VCaP (cell line): ENCODE results near the gene CDCA8.

Experiments
- H3K27ac ChIP-seq: fragments of 450-650 bp; 2 replicates; pipeline ENCODE4 v1.5.1; 2017
- CTCF ChIP-seq: fragments of 450-650 bp; conservative IDR thresholded peaks from 2 replicates; pipeline ENCODE4 v1.5.1; 2017; ENCODE audit warnings: mild to moderate bottlenecking, moderate library complexity

CDCA8 gene

DNA sequence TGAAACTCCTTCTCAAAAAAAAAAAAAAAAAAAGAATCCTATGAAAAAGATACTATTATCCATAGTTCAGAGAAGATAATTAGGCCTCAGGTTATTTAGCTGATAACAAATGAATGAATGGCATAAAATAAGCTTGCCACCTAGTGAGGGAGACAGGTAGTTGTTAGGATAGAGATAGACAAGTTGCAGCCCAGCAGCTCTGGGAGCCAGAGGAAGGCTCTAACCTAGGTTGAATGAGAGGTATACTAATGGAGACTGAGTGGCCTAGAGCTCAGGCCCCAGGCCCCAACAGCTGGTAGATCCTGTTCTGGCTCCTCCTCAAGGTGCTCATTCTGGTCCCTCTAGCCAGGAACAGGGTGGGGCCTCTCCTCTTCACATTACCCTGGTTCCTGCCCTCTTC lies 37.0 kb upstream of the CDCA8 start:
- peak; percentile 21; the same call in 1 of the 2 replicates for TF ChIP-seq CTCF
- no peak overlapping the region for H3K27ac ChIP-seq

GRCh38 chr1:37656026-37656425 lies 36.3 kb upstream of the CDCA8 start:
- TF ChIP-seq CTCF: no peak
- H3K27ac ChIP-seq: no peak overlapping the region

DNA sequence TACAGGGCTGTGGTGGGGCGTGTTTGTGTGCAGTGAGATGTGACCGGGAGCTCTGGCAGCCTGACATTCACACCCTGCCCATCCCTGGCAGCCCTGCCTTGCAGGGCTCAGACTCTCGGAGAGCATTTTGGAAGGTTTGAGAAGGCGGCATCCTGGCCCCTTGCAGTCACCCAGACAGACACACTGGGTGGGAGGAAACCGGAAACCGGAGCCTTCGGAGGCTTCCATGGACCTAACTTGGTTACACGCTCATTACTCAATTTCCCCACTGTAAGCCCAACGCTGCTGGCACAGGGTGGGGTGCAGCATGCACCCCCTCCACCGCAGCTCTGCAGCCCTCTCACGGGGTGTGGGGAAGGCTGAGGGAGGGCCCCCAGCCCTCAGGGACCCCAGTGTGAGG lies 35.4 kb upstream of the CDCA8 start:
- no peak overlapping the region for H3K27ac ChIP-seq
- TF ChIP-seq CTCF: no peak

- no peak overlapping the region for H3K27ac ChIP-seq
- TF ChIP-seq CTCF: no peak
Measured at GRCh38 chr1:37657620-37658412, 34.5 kb upstream of the CDCA8 start.

GRCh38 chr1:37658486-37658885 lies 33.8 kb upstream of the CDCA8 start:
- no peak overlapping the region for H3K27ac ChIP-seq
- TF ChIP-seq CTCF: no peak

GRCh38 chr1:37660664-37661063 lies 31.7 kb upstream of the CDCA8 start:
- no peak overlapping the region for H3K27ac ChIP-seq
- TF ChIP-seq CTCF: no peak

DNA sequence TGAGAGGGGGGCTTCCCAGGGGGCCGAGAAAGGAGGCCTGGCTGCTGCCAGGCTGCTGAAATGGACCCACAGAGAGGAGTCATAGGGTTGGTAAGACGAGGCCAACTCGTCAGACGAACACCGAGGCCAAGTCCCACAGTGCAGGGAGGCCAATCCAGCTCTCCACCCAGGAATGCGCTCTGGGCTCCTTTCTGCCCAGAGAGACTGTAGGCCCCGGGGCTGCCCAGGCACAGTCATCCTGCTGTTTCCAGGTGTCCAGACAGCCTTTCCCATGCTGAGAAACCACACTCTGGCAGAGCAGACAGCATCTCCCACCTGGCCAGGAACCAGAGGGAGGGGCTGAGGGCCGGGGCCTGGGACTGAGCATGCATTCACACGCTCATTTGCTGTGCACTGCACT lies 30.9 kb upstream of the CDCA8 start:
- no peak overlapping the region for H3K27ac ChIP-seq
- TF ChIP-seq CTCF: no peak
